ENCODE measurements around the gene SELP. TPM values are rescaled to one million over a fixed set of nuclear protein-coding genes. Genes with fewer than 3 reads are reported as not detected.

Gene SELP
- total and polyA plus RNA-seq, 2 of the 8 experiments (the other 6 are each of a cell fraction or from before 2014, with no cell fraction given): not detected

GRCh38 chr1:169572187-169572586 is 57.7 kb downstream of the SELP start (continued):
- TF ChIP-seq CTCF (IDR thresholded peaks at IDR 0.05; ENCODE audit: control extremely low read depth in 1 of 3, insufficient read depth in 1 of 3, low read depth in 1 of 3, low read length in 3 of 3) (no peak), TCF12 (IDR thresholded peaks at IDR 0.05; ENCODE audit: low read depth, low read length) (no peak), POU5F1 (IDR thresholded peaks at IDR 0.05; ENCODE audit: low read depth, low read length) (no peak), ATF3 (IDR thresholded peaks at IDR 0.05; ENCODE audit: insufficient read depth, low read depth, low read length) (no peak), BCL11A (IDR thresholded peaks at IDR 0.05; ENCODE audit: low read depth in 2 of 2, low read length in 2 of 2) (no peak)
